ENCODE data around the gene WNT8B.

The WNT8B gene

DNA sequence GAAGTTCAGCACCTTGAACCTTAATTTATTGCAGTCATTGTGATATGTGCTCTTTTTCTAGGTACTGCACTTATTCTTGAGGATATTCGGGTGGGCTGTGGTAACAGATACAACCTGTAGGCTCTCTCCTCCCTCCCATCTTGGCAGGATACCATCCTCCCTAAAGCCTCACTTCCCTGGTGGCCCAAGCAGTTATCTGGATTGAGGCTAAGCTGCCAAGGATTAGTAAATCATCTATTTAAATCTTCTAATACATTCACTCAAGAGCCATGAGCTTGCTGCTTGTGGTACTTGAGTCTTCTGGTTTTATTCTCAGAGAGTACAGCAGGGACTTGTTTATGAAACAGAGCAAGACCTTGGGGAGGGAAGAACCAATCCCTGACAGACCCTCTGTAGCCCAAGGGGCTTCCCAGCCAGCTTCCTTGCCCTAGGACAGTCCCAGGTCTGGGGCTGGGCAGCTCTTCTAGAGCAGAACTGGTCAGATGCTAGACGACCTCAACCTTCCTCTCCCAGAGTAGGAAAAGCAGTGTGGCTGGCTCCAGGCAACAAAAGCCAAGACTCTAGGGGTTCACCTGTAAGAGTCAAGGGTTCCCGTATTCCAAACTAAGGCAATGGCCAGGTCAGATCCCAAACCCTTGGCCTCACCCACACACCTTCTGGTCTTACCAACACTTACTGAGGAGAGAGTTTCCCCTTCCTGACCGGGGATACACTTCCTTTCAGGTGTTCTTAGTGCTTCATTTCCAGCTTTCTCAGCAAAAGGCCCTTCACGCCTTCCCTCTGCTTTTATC, 21.3 kb downstream of the WNT8B start:
- Histone ChIP-seq H3K27me3 (ENCODE audit: low read length) (no peaks in the 10 kb centered on the region), H3K27ac (ENCODE audit: low read depth, low read length) (no peak overlapping the region), H3F3A (ENCODE audit: insufficient read depth) (no peaks in the 10 kb centered on the region), H3K9me3 (ENCODE audit: insufficient read depth, low read length) (no peaks in the 10 kb centered on the region), H3K4me2 (ENCODE audit: low read depth, low read length, poor library complexity, severe bottlenecking) (no peak overlapping the region), H3K9ac (ENCODE audit: low read length) (no peak overlapping the region), H3K4me3 (ENCODE audit: insufficient read depth, low read length, poor library complexity, severe bottlenecking) (no peak overlapping the region), H3K36me3 (ENCODE audit: low read length) (no peaks in the 10 kb centered on the region), H4K20me1 (ENCODE audit: low read depth, low read length) (no peaks in the 10 kb centered on the region), H3K9me2 (replicated peaks; ENCODE audit: insufficient read depth, low read length) (no peaks in the 10 kb centered on the region), H3K79me2 (ENCODE audit: insufficient read depth, low read length) (no peaks in the 10 kb centered on the region), H2AFZ (ENCODE audit: low read depth, low read length, severe bottlenecking) (no peak overlapping the region)
- no peak for TF ChIP-seq EZH2phosphoT487 (conservative IDR thresholded peaks at IDR 0.05; ENCODE audit: low read length)
- TF ChIP-seq, protein P1, sequence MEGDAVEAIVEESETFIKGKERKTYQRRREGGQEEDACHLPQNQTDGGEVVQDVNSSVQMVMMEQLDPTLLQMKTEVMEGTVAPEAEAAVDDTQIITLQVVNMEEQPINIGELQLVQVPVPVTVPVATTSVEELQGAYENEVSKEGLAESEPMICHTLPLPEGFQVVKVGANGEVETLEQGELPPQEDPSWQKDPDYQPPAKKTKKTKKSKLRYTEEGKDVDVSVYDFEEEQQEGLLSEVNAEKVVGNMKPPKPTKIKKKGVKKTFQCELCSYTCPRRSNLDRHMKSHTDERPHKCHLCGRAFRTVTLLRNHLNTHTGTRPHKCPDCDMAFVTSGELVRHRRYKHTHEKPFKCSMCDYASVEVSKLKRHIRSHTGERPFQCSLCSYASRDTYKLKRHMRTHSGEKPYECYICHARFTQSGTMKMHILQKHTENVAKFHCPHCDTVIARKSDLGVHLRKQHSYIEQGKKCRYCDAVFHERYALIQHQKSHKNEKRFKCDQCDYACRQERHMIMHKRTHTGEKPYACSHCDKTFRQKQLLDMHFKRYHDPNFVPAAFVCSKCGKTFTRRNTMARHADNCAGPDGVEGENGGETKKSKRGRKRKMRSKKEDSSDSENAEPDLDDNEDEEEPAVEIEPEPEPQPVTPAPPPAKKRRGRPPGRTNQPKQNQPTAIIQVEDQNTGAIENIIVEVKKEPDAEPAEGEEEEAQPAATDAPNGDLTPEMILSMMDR (IDR thresholded peaks at IDR 0.05; ENCODE audit: insufficient read depth, low read length, poor library complexity, severe bottlenecking) = no peak

DNA sequence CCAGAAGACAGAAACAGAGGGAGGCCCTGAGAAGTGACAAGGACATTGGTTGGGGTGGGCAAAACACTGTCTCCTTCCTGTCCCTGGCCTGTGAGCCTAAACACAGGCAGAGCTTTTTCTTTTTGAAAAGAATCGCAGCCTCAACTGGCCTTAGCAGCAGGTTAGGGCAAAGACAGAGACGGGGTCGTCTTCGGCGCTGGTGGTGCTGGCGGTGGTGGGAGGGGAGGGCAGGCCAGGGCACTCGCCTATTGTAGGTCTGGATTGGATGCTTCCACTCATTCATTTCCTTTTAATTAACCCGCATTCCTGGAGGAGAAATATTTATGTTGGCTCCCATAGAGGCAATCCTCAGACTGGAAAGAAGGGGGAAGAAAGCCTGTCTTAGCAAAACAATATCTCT, 22.6 kb downstream of the WNT8B start:
- Histone ChIP-seq H3K79me2 (ENCODE audit: insufficient read depth, low read length) (no peaks in the 10 kb centered on the region), H4K20me1 (ENCODE audit: low read depth, low read length) (no peaks in the 10 kb centered on the region), H3K9me2 (replicated peaks; ENCODE audit: insufficient read depth, low read length) (no peaks in the 10 kb centered on the region), H3K27ac (ENCODE audit: low read depth, low read length) (no peak overlapping the region), H3F3A (ENCODE audit: insufficient read depth) (no peaks in the 10 kb centered on the region), H2AFZ (ENCODE audit: low read depth, low read length, severe bottlenecking) (no peak overlapping the region), H3K9me3 (ENCODE audit: insufficient read depth, low read length) (no peaks in the 10 kb centered on the region), H3K9ac (ENCODE audit: low read length) (no peak overlapping the region), H3K27me3 (ENCODE audit: low read length) (no peaks in the 10 kb centered on the region), H3K36me3 (ENCODE audit: low read length) (no peaks in the 10 kb centered on the region), H3K4me3 (ENCODE audit: insufficient read depth, low read length, poor library complexity, severe bottlenecking) (no peak overlapping the region), H3K4me2 (ENCODE audit: low read depth, low read length, poor library complexity, severe bottlenecking) (no peak overlapping the region)
- TF ChIP-seq, protein P1 (IDR thresholded peaks at IDR 0.05; ENCODE audit: insufficient read depth, low read length, poor library complexity, severe bottlenecking) = no peak
- TF ChIP-seq EZH2phosphoT487 (conservative IDR thresholded peaks at IDR 0.05; ENCODE audit: low read length) = no peak

DNA sequence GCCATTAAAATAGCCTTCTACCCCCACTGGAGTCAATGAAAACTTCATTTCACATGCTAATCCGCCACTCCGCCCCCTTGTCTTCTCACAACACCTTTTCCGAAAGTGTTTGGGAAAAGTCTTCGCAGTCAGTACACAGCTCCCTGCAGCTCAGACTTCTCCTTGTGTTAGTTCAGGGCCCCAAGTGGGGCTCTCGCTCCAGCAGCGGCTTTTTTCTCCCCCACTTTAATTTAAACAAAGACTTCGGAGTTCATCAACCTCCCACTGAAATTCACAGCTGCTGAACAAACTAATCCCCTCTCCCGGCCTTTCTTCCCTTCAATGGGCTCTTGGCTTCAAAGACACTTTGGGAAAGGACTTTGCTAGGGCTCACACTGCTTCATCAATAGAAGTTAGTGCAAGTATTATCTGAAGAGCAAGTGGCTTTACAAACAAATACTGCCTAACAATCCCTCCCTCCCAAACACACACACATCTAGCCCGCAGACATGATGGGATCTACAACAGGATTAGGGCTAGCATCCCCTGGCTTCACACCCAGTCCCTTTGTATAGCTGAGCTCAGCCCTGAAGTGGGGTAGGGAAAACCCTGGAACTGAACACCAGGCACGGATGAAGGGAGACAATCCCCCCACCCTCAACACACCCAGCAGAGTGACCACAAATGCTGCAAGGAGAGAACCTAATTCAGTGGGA, 23.1 kb downstream of the WNT8B start:
- no peak overlapping the region for H3K9ac ChIP-seq (ENCODE audit: low read length)
- TF ChIP-seq EZH2phosphoT487 (conservative IDR thresholded peaks at IDR 0.05; ENCODE audit: low read length) = no peak
- TF ChIP-seq, protein P1 (IDR thresholded peaks at IDR 0.05; ENCODE audit: insufficient read depth, low read length, poor library complexity, severe bottlenecking) = no peak
- no peak overlapping the region for H3K4me3 ChIP-seq (ENCODE audit: insufficient read depth, low read length, poor library complexity, severe bottlenecking)
- no peaks in the 10 kb centered on the region for H3F3A ChIP-seq (ENCODE audit: insufficient read depth)
- H2AFZ ChIP-seq (ENCODE audit: low read depth, low read length, severe bottlenecking) = no peak overlapping the region
- H3K4me2 ChIP-seq (ENCODE audit: low read depth, low read length, poor library complexity, severe bottlenecking) = no peak overlapping the region
- H3K9me2 ChIP-seq (replicated peaks; ENCODE audit: insufficient read depth, low read length) = no peaks in the 10 kb centered on the region
- H4K20me1 ChIP-seq (ENCODE audit: low read depth, low read length) = no peaks in the 10 kb centered on the region
- H3K36me3 ChIP-seq (ENCODE audit: low read length) = no peaks in the 10 kb centered on the region
- H3K27ac ChIP-seq (ENCODE audit: low read depth, low read length) = no peak overlapping the region
- no peaks in the 10 kb centered on the region for H3K9me3 ChIP-seq (ENCODE audit: insufficient read depth, low read length)
- H3K27me3 ChIP-seq (ENCODE audit: low read length) = no peaks in the 10 kb centered on the region
- no peaks in the 10 kb centered on the region for H3K79me2 ChIP-seq (ENCODE audit: insufficient read depth, low read length)

Data from SU-DHL-6 (cell line).